ENCODE measurements around the gene KCNJ15.

DNA sequence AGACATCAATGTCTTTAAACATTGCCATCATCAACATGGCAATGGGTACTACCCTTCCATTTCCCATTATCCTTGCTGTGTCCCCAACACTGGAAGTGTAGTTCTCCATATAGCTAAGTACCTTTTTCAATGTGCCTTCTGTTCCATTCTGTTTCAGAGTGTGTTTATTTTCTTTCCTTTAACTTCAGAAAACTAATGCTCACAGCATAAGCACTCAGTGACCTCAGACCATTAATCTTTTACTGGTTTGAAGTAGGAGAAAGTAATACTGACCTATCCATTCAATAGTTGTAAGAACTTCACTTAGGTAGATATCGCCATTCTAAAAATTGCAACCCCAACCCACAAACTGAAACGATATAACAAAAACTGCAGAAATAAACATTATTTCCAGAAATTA lies 37.8 kb downstream of the KCNJ15 start:
- TF ChIP-seq HDGF (IDR thresholded peaks at IDR 0.05) = no peak
- no peak for TF ChIP-seq BRCA1 (IDR thresholded peaks at IDR 0.05; ENCODE audit: low read depth, low read length)
- no peak for TF ChIP-seq CHD2 (IDR thresholded peaks at IDR 0.05; ENCODE audit: borderline replicate concordance, low read depth, low read length)
- TF ChIP-seq, protein P1, sequence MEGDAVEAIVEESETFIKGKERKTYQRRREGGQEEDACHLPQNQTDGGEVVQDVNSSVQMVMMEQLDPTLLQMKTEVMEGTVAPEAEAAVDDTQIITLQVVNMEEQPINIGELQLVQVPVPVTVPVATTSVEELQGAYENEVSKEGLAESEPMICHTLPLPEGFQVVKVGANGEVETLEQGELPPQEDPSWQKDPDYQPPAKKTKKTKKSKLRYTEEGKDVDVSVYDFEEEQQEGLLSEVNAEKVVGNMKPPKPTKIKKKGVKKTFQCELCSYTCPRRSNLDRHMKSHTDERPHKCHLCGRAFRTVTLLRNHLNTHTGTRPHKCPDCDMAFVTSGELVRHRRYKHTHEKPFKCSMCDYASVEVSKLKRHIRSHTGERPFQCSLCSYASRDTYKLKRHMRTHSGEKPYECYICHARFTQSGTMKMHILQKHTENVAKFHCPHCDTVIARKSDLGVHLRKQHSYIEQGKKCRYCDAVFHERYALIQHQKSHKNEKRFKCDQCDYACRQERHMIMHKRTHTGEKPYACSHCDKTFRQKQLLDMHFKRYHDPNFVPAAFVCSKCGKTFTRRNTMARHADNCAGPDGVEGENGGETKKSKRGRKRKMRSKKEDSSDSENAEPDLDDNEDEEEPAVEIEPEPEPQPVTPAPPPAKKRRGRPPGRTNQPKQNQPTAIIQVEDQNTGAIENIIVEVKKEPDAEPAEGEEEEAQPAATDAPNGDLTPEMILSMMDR (IDR thresholded peaks at IDR 0.05 in 2 of 3, conservative IDR thresholded peaks at IDR 0.05 in 1 of 3; ENCODE audit: control insufficient read depth in 2 of 3, extremely low read depth in 1 of 3, insufficient read depth in 1 of 3, low read depth in 3 of 3, low read length in 3 of 3) = no peak
- TF ChIP-seq MEF2A (IDR thresholded peaks at IDR 0.05; ENCODE audit: insufficient read depth, low read depth, low read length) = no peak
- TF ChIP-seq TAF1 (IDR thresholded peaks at IDR 0.05; ENCODE audit: borderline replicate concordance, low read depth, low read length) = no peak
- TF ChIP-seq CREB1 (IDR thresholded peaks at IDR 0.05; ENCODE audit: low read depth) = no peak
- no peak for TF ChIP-seq ZNF274 (IDR thresholded peaks at IDR 0.05; ENCODE audit: insufficient read depth, insufficient read length)

All from GM12878 (cell line).